DMS79 treated with DMSO at 0.1 percent for 48 hours (cell line): ENCODE measurements around the gene CDC14A.
A peak's percentile ranks its signal among the peaks of the same experiment; 100 is the strongest.

Source experiments
- DNase-seq: peaks from one replicate; lab custom pipeline; 2025; lab: John Stamatoyannopoulos, UW

Gene CDC14A

DNA sequence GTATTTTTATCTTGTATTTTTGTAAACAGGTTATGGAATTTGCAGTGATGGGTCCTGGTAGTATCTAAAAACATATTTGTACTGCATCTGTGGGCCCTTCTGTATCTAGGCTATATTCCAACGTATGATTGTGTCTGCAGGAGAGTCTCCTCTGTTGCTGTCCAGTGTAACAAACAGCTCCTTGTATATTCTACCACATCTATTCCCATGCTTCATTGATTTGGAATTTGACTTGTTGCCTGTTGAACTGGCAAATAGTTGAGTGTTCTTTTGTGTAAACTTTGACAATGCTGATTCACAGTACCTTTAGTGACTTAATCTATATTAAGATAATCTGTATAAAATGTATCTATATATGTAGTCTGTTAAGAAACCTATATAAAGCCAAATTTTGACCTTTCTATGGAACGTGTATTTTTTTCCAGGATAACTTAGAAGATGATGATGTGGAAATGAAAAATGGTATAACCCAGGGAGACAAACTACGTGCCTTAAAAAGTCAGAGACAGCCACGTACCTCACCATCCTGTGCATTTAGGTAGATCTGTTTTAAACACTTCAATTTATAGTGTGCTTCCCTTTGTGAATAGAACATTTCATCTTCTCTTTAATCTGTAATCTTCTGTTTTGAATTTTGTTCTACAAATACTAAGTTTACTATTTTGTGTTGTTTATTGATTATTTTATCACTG is 142.2 kb downstream of the CDC14A start:
- DNase-seq = no peak

DNA sequence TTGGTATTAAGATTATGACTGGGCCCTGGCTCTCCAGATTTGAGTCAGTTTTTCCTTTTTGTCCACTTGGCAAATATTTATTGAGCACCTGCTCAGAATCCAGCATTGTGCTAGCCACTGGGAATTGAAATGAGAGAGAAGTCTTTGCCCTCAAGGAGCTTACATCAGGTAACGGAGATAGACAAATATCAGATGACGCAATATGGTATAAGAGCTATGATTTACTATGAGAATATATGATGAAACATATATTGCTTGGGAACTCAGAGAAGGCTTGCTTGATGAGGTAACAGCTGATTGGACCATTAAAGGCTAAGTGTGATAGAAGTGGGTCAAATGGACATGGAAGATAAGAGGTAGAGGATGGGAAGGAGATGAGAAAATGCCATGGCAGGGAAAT is 144.6 kb downstream of the CDC14A start:
- DNase-seq = no peak

GRCh38 chr1:100497796-100498195 is 145.5 kb downstream of the CDC14A start:
- DNase-seq = no peak

DNA sequence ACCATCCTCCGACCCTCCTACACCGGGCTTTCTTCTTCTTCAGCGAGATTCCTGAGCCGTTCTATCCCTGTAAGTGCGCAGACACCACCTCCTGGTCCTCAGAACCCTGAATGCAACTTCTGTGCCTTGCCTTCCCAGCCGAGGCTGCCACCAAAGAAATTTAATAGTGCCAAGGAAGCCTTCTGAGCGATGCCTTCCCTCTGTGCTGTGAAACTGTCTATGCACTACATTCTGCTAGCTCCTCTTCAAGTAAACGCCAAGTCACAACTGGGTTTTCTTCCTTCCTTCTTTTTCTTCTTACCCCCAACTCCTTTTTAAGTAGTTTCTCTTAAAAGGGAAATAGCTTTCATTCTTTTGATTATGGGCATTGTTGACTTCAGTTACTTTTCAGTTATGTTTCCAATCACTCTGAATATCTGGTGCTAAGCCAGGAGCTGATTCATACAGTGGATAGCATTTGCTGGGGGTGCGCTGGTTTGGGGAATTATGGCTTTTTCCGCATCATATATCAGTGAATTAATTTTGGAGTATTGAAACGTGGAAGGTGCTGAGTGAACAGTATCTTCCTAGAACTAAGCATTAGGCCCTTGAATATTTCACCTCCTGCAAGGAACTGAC is 147.0 kb downstream of the CDC14A start:
- DNase-seq = no peak

GRCh38 chr1:100502052-100502792 is 149.9 kb downstream of the CDC14A start:
- DNase-seq = peak; percentile 11

GRCh38 chr1:100506217-100506616 is 153.9 kb downstream of the CDC14A start:
- no peak for DNase-seq

DNA sequence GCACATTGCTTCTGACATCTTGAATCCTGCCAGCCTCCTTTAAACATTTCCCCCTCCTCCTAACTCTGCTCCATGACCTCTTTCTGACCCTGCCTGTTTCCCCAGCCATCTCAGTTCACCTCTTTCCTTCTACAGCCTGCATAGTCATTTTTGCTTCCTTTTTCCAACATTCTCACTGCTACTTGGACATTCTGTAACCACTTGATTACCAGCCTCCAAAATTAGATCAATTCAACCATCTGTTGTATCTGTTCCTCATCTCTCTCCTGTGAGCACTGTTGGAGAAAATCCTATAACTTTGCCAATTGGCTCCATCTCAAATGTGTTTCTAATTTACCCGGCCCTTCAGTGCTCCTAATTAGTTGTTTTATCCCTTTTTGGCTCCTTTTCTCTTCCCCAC is 158.1 kb downstream of the CDC14A start:
- no peak for DNase-seq

DNA sequence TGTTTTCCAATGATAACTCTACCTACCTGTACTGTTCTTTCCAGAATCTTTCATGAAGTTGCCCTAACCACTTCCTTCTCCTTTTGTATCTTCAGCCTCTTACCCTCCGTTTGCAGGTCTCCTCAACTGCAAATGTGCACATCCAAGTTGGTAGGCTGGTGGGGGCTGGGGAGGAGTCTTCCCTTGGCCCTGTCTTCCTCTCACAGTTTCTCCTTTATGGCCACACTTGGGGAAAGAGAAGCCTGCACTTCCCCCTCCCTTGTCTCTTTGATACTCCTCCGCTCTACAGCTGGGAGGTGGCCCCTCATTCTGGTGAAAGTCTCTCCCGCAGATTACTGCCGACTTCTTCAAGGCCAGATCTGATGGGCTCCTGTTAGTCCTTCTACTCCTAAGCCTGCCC is 158.8 kb downstream of the CDC14A start:
- no peak for DNase-seq

DNA sequence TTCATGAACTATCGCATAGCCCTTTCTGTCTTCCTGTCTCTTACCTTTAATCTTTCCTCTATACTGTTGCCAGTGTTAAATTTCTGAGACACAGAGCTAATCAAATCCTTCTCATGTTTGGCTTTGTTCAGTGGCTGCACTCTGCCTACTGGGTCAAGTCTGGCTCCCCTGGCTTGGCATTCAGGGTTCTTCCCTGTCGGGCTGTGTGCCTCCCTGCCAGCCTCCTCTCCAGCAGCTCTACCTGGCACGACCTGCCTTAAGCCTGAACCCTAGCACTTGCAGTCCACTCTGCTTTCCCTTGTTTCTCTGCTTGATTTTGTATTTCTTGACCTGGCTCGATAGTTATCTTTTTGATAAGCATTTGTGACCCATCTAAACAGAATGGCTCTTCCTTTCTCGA is 159.5 kb downstream of the CDC14A start:
- no peak for DNase-seq

DNA sequence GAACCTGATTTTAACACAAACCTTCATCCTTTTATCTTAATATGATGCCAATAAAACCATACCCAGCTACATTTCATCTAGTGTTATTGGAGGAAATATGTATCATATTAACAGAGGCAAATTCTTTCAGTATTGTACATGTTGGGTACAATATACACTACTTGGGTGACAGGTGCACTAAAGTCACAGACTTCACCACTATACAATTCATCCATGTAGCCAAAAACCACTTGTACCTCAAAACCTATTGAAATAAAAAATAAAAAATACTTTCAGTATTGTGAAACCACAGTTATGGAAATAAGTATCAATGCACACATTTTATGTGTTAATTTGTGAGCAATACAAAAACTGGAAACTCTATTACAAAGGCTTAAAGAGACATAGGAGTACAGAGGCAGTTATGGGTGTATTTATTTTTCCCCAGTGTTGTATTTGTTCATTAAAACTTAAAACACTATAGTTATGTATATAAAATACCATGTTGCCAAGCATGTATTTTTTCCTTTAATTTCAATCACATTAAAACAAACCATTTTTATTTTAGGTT is 160.6 kb downstream of the CDC14A start:
- no peak for DNase-seq

DNA sequence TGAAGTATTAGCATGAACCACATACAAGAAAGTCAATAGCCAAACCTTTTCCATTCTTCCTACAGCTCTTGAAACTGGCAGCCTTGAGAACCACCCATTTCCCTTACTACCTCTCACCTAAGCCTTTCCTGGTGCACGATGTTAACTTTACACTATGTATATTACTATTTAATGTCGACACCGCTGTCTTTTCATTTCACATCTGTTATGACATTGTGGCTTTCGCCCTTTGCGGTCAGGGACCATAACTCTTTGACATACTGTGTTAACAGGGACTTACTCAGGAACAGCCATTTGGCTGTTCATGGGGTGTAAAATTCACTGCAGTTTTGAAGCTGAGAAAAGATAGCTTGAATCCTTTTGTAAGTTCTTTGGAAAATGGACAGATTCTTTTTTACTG is 164.6 kb downstream of the CDC14A start:
- DNase-seq = no peak

DNA sequence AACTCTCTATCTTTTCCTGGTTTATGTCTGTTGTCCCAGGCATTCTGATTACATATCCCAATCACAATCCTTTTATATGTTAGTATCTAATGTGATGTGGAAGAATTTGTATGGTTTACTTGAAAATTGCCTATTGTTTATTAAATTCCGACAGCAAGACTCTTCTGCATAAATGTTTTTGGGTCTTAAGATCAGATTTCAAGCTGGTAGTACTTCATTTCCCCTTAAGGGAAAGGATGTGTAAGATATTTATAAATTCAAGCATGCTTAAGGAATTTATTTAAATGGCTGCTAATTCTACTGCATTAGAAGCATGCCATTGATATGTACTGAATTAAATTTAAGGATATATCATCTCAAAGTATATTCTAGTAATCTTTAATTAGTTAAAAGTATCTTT is 165.2 kb downstream of the CDC14A start:
- no peak for DNase-seq

GRCh38 chr1:100518023-100518422 is 165.7 kb downstream of the CDC14A start:
- no peak for DNase-seq

GRCh38 chr1:100523038-100523652 is 170.8 kb downstream of the CDC14A start:
- DNase-seq = no peak

DNA sequence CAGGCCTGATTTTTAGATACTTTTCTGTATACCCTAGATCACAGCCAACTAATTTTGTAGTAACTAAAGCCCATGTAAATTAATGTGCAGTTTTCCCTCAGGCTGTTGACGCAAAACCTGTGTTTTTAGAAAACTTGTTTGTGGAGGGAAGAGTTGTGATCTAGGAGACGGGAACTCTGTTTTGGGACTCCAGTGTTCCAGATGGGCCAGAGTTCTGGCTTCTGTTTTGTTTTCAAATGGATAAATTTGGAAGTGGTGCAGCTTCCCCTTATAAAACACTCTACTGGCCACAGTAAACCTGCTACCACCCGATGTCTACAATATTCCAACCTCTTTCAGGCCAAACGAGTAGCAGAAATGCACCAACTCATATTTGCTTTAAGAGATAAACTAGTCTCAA is 172.0 kb downstream of the CDC14A start:
- no peak for DNase-seq

GRCh38 chr1:100526894-100527293 is 174.6 kb downstream of the CDC14A start:
- no peak for DNase-seq

DNA sequence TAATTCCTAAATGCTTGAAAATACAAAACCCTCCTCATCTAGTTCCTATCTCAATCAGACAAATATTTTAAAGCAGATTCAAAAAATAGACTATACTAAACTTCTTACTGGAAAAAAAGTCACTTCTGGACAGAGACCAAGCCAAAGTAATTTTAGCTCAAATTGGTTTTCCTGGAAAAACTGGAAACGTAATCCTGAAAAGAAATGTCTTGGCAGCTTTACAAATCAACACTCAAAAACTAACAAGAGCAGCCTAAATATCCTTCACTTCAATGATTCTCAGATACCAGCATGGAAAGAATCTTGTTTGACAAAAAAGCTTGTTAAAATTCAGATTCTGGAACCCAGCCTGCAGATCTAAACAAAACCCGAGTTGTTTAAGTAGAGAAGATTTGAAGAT is 176.6 kb downstream of the CDC14A start:
- DNase-seq = peak; percentile 26

DNA sequence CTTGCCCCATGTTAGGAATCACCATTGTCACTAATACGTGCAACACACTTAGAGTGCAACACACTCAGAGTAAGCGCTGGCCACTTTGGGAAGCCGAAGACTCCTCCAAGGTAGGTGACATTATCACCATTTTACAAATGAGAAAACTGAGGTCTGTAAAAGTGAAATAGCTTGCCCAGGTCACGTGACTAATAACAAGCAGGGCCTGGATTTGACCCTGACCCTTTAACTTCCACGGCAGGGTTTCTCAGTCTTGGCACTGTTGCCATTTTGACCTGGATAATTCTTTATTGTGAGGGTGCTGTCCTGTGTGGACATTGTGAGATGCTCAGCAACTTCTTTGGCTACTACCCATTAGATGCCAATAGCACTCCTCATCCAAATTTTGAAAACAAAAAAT is 177.8 kb downstream of the CDC14A start:
- DNase-seq = no peak

DNA sequence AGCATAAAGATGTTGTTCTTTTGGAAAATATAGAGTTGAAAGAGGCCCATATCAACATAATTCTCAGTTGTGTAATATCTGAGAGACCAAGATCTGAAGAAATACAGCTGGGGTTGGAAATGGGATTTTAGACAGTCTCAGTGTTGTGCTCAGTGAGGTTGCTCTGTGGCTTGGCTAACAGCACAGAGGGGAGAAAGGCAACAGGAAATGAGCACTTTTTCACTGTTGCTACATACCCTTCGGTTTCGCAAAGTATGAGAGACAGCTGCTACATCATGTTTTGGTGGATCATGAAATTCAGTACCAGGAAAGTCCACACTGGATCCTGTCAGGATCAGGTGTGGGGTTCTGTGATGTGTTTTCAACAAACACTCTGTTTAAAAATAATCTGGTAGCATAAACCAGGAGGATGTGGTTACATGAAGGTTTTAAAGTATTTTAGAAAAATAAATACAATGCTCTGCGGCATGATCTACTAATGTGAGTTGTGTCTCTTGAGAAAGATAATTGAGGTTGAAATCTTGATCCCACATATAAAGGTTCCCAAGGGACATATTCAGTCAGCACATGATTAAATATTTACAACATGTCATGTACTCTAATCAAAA is 178.7 kb downstream of the CDC14A start:
- no peak for DNase-seq

GRCh38 chr1:100532645-100533044 is 180.3 kb downstream of the CDC14A start:
- no peak for DNase-seq

DNA sequence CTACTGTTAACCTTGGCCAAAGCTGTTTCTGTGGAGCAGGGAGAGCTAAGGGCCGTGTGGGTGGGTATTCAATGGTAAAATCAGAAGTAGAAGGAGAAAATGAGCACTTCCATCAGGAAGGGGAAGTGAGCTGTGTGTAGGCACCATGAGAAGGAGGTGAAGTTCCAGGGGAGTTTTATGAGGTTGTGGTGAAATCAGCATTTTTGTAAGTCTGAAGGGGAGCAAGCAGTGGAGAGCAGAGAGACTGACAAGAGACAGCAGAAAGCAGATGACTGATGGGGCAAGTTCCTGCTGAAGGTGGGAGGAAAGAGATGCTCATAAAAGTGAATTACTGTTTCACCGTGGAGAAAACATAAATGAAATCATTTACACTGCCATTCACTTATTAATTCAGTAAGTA is 183.0 kb downstream of the CDC14A start:
- DNase-seq = no peak

GRCh38 chr1:100536031-100536430 is 183.7 kb downstream of the CDC14A start:
- no peak for DNase-seq
